Endodermal cell (in vitro differentiated cells): ENCODE measurements around the gene PDE8A. TPM values are rescaled to one million over a fixed set of nuclear protein-coding genes. Genes with fewer than 3 reads are reported as not detected.

ENCODE experiments used
- DNase-seq: peaks from one replicate; pipeline ENCODE4 v3.0.0-alpha.2; 2017
- H3K27ac ChIP-seq: 2 replicates; pipeline ENCODE4 v1.5.1; 2013; ENCODE audit warnings: mild to moderate bottlenecking, low read depth, low read length, moderate library complexity
- H3K27me3 ChIP-seq: 2 replicates; pipeline ENCODE4 v1.6.1; 2013; ENCODE audit warnings: mild to moderate bottlenecking, low read length, moderate library complexity; ENCODE audit not compliant: insufficient read depth, control insufficient read depth, poor library complexity, severe bottlenecking
- H3K36me3 ChIP-seq: 2 replicates; pipeline ENCODE4 v1.7.0; 2013; ENCODE audit warnings: mild to moderate bottlenecking, low read length, moderate library complexity; ENCODE audit not compliant: control insufficient read depth, insufficient read depth
- H3K4me1 ChIP-seq: one replicate; pipeline ENCODE4 v1.7.0; 2013; ENCODE audit warnings: low read length; ENCODE audit not compliant: control insufficient read depth, insufficient read depth
- H3K4me3 ChIP-seq: 2 replicates; pipeline ENCODE4 v1.5.1; 2013; ENCODE audit warnings: mild to moderate bottlenecking, low read length, moderate library complexity
- H3K9ac ChIP-seq: 2 replicates; pipeline ENCODE4 v1.6.1; 2013; ENCODE audit warnings: mild to moderate bottlenecking, low read length, moderate library complexity; ENCODE audit not compliant: poor library complexity, severe bottlenecking; ENCODE audit errors: extremely low read depth
- H3K9me3 ChIP-seq: 2 replicates; pipeline ENCODE4 v1.6.1; 2013; ENCODE audit warnings: mild to moderate bottlenecking, low read length, moderate library complexity; ENCODE audit not compliant: control insufficient read depth
- H3K27ac Mint-ChIP-seq: 2 replicates; pipeline ENCODE4 v1.8.0; 2020; ENCODE audit warnings: mixed read lengths
- H3K27me3 Mint-ChIP-seq: 2 replicates; pipeline ENCODE4 v1.8.0; 2021; ENCODE audit warnings: mild to moderate bottlenecking, mixed read lengths; ENCODE audit not compliant: insufficient read depth
- H3K36me3 Mint-ChIP-seq: 2 replicates; pipeline ENCODE4 v1.8.0; 2020; ENCODE audit warnings: low read depth, mixed read lengths
- H3K4me1 Mint-ChIP-seq: 2 replicates; pipeline ENCODE4 v1.8.0; 2020; ENCODE audit warnings: mixed read lengths
- H3K4me3 Mint-ChIP-seq: 2 replicates; pipeline ENCODE4 v1.8.0; 2020; ENCODE audit warnings: mild to moderate bottlenecking, moderate library complexity, mixed read lengths
- H3K9me3 Mint-ChIP-seq: 2 replicates; pipeline ENCODE4 v1.8.0; 2020; ENCODE audit warnings: mild to moderate bottlenecking, mixed read lengths
- CTCF ChIP-seq: fragments of 200-600 bp; sonication (generic); conservative IDR thresholded peaks from 2 replicates; pipeline ENCODE4 v1.5.0; 2021; ENCODE audit warnings: antibody characterized with exemption, mild to moderate bottlenecking
- WGBS, 2 experiments: methylation state at CpG; one replicate each; pipeline versions ENCODE4 v1.1.5 to v1.1.7; 2013; ENCODE audit warnings: missing lambda C conversion rate in 2 of 2, mixed read lengths in 1 of 2; ENCODE audit not compliant: insufficient coverage in 1 of 2, insufficient read length in 1 of 2; 5-methylcytosine and 5-hydroxymethylcytosine counted together
- total RNA-seq, 2 donors: library from RNA; stranded (reverse); fragmentation: NEBNext Ultra II Directional in 1 of 2; extraction: Animal tissue kit (Norgen Biotek cat#: 25700) in 1 of 2; gene quantifications; 2 replicates in 1 of 2; 3 replicates in 1 of 2; pipeline ENCODE4 v1.2.1, GENCODE V29; 2021

Gene PDE8A
- total RNA-seq, 2 donors from 2014 or later: 14.8 to 15.2 TPM

- H3K9me3 Mint-ChIP-seq: no peaks in the 10 kb centered on the region
- Histone ChIP-seq H3K4me1 (no peaks in the 10 kb centered on the region), H3K9ac (no peak overlapping the region), H3K27ac (no peak overlapping the region), H3K27me3 (no peaks in the 10 kb centered on the region), H3K36me3 (no peaks in the 10 kb centered on the region), H3K4me3 (no peak overlapping the region), H3K9me3 (no peaks in the 10 kb centered on the region)
- peaks cover 11% of the 10 kb centered on the region for H3K27me3 Mint-ChIP-seq
- 39 to 84% methylated on average over 2 to 9 of the region's 9 CpGs for WGBS, 2 experiments
- H3K27ac Mint-ChIP-seq: no peak overlapping the region
- no peaks in the 10 kb centered on the region for H3K36me3 Mint-ChIP-seq
- peaks cover 7% of the 10 kb centered on the region for H3K4me1 Mint-ChIP-seq
- DNase-seq: no peak
- TF ChIP-seq CTCF: no peak
- no peak overlapping the region for H3K4me3 Mint-ChIP-seq
Measured at GRCh38 chr15:85155360-85155759, 173.7 kb downstream of the PDE8A start.

GRCh38 chr15:85155857-85156256 is 174.2 kb downstream of the PDE8A start:
- H3K27ac ChIP-seq: no peak overlapping the region
- peaks cover 11% of the 10 kb centered on the region for H3K27me3 Mint-ChIP-seq
- H3K4me3 ChIP-seq: no peak overlapping the region
- no peaks in the 10 kb centered on the region for H3K27me3 ChIP-seq
- no peaks in the 10 kb centered on the region for H3K36me3 ChIP-seq
- no peaks in the 10 kb centered on the region for H3K9me3 Mint-ChIP-seq
- no peak for TF ChIP-seq CTCF
- no peak overlapping the region for H3K4me3 Mint-ChIP-seq
- H3K4me1 ChIP-seq: no peaks in the 10 kb centered on the region
- 73% methylated on average over 1 of the region's 1 CpG; no CpG with 5 or more reads in 1 of the 2 experiments for WGBS, 2 experiments
- H3K9me3 ChIP-seq: no peaks in the 10 kb centered on the region
- H3K9ac ChIP-seq: no peak overlapping the region
- no peak overlapping the region for H3K27ac Mint-ChIP-seq
- H3K4me1 Mint-ChIP-seq: peaks cover 5% of the 10 kb centered on the region
- no peak for DNase-seq
- H3K36me3 Mint-ChIP-seq: no peaks in the 10 kb centered on the region

DNA sequence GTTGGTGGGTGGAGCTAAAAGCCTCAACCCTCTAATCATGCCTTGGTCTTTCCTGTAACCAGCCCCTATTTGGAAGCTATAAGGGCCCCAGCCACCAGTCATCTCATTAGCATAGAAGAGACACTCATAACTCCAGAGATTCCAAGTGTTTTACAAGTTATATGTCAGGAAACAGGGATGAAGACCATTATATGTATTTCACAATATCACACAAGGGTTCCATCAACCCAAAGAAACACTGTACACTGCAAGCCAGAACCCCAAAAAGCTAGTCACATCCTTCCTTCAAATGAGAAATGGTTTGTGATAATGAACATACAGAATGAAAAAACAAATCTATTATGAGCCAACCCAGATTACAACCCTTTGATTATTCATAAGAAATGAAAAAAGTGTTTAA is 175.7 kb downstream of the PDE8A start:
- no peak for DNase-seq
- H3K36me3 ChIP-seq: no peaks in the 10 kb centered on the region
- Mint-ChIP-seq H3K4me3 (no peak overlapping the region), H3K27me3 (peaks cover 10% of the 10 kb centered on the region), H3K27ac (no peak overlapping the region), H3K9me3 (peaks cover 6% of the 10 kb centered on the region), H3K36me3 (no peaks in the 10 kb centered on the region), H3K4me1 (peaks cover 5% of the 10 kb centered on the region)
- no peaks in the 10 kb centered on the region for H3K4me1 ChIP-seq
- no peak overlapping the region for H3K9ac ChIP-seq
- no peak for TF ChIP-seq CTCF
- no peak overlapping the region for H3K4me3 ChIP-seq
- peaks cover 1% of the 10 kb centered on the region for H3K9me3 ChIP-seq
- no peaks in the 10 kb centered on the region for H3K27me3 ChIP-seq
- no peak overlapping the region for H3K27ac ChIP-seq
